AG20443 (cell line): Measurements from ENCODE around the gene CTNNBL1.
A peak's percentile ranks its signal among the peaks of the same experiment; 100 is the strongest.

Experiments used
- DNase-seq: peaks from one replicate; pipeline ENCODE4 v3.0.0; 2012; ENCODE audit warnings: low spot score, mixed read lengths

CTNNBL1 gene

GRCh38 chr20:37880726-37881591, 187.1 kb downstream of the CTNNBL1 start:
- DNase-seq: no peak

- DNase-seq: no peak
These were observed 187.9 kb downstream of the CTNNBL1 start for GRCh38 chr20:37881601-37882343.

GRCh38 chr20:37882961-37883712, 189.3 kb downstream of the CTNNBL1 start:
- no peak for DNase-seq

GRCh38 chr20:37885042-37885441, 191.2 kb downstream of the CTNNBL1 start:
- DNase-seq: no peak

DNA sequence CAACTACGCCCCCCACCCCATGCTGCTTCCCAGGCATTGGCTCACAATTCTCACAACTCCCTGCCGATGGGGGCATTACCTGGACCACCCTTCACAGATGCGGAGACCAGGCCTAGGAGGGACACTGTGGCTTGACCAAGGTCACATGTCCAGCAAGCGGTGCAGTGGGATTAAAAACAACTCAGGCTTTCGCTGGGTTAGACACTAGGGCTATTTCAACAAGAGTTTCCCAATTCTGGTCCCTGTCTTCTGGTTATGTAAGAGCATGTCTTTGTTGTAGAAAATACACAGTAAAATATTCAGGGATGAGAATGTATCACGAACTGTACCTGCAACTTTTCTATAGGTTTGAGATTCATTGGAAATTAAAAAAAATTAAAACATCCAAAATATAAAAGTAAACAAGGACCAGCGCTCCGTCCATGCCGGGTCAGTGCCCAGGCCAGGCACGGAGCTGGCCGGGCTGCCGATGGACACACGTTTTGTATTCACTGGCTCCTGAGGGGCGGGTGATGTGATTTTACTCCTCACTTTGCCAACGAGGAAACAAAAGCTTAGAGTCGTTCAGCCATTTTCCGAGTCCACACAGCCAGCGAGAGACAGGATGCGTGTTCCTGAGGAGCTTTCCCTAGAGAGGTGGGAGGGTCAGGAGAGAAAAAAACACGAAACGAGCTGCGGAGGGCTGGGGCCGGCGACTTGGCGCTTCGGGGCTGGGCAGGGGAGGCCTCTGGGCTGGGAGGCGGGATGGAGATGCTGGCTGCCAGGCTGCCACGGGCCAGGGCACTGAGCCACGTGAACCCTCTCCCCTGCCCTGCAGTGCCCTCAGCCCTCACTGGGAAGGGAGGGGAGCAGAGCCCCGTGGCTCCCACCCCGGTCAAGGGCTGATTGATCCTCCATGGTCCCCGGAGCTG, 192.0 kb downstream of the CTNNBL1 start:
- DNase-seq: no peak

GRCh38 chr20:37886851-37887297, 193.0 kb downstream of the CTNNBL1 start:
- no peak for DNase-seq

DNA sequence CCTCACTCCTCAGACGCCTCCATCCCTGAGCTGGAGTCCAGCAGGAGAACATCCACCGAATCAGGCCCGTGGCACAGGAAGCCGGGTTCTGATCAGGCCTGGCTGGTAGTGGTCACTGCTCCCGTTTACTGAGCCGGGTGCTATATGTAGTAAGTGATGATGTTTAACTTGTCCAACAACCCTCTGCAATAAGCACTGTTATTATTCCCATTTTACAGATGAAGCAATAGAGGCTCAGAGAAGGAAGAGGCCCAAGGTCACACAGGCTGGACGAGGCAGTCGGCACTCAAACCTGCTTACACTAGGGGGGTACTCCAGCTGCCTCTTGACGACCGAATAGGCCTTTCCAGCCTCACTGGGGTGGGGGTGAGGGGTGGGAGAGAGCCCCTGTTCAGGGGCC, 194.8 kb downstream of the CTNNBL1 start:
- no peak for DNase-seq

- no peak for DNase-seq
These were observed 196.3 kb downstream of the CTNNBL1 start for GRCh38 chr20:37890108-37890507.

DNA sequence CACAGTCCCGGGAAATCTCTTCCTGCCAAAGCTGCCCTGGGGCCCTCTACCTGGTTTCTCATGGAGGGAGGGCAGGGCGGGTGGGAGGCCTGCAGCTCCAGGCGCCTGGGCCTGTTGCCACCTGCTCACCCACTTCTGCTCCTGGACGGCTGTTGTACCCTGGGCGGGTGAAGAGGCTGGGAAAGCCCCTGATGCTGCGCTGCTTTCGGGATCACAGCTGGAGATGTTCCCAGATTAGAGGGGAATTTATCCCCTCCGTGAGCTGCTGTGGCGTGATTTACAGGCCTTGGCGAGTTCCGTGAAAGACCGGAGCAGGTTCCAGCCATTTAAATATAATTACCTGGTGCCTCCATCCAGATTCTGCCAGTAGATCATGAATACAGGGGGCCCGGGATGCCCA, 196.8 kb downstream of the CTNNBL1 start:
- DNase-seq: no peak

GRCh38 chr20:37892001-37892400, 198.2 kb downstream of the CTNNBL1 start:
- no peak for DNase-seq

DNA sequence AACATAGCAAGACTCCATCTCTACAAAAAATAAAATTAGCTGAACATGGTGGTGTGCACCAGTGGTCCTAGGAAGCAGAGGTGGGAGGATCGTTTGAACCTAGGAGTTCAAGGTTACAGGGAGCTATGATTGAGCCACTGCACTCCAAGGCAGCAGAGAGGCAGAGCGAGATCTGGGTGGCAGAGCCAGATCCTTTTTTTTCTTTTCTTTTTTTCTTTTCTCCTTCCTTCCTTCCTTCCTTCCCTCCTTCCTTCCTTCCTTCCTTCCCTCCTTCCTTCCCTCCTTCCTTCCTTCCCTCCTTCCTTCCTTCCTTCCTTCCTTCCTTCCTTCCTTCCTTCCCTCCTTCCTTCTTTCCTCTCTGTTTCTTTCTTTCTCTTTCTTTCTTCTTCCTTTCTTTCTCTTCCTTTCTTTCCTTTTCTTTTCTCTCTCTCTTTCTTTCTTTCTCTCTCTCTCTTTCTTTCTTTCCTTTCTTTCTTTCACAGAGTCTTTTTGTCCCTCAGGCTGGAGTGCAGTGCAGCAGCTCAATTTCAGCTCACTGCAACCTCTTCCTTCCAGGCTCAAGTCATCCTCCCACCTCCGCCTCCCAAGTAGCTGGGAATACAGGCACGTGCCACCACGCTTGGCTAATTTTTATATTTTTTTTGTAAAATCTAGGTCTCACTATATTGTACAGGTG, 199.9 kb downstream of the CTNNBL1 start:
- no peak for DNase-seq

DNA sequence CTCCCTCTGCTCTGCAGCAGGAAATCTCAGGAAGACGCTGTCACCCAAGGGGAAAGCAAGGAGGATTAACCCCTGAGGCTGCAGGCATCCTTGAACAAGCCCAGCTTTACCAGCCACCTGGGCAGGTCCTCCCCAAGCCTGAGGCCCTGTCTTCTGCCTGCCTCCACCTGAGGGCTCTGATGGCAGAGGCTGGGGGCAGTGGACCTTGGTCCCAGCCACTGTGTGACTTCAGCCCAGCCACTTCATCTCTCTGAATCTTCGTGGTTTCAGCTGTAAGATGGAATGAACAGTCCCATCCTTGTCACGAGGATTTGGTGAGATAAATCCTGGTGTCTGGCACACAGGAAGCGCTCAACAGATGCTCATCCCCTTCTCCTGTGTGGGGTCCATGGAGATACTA, 200.6 kb downstream of the CTNNBL1 start:
- DNase-seq: no peak

DNA sequence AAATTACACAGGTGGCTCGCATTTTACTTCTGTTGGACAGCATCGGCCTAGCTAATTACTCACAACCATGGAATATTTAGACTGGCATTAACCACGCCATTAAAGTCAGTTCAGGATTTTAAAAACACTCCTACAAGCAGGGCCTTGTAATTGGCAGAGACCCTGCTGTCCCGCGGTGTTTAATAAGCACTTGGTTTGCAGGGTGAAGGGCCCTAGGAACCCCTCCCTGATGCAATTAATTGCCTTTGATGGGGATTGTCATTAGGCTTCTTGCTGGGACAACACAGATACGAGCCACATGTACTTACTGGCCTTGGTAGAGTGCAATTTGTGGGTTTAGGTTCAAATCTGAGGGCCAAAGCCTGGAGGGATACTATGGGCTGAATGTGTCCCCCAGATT, 201.3 kb downstream of the CTNNBL1 start:
- no peak for DNase-seq

DNA sequence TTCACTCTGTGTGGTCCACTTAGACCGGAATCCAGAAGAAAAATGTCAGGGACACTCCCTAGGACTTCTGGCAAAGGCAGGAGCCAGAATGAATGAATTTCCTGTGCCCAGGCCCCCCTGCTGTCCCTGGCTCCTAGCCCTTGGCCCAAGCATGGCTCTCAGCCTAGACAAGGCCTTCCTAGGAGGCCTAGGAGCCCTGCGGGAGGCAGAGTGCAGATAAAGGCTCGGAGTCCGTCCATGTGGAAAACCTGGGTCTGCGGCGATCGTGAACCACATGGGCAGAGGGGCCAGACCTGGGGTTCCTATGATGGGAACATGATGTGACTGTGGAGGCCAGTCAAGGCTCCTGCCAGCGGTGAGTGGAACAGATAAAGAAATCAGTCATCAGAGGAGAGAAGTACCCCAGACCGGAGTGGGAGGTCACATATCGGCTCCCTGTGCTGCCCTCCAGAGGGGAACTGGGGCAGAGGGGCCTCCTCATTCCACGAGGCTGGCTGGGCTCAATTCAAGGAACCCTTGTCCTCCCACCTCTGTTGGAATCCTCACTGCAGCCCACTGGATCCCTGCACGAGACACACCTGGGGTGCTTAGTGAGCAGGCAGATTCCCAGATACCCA, 203.2 kb downstream of the CTNNBL1 start:
- no peak for DNase-seq

- no peak for DNase-seq
These were observed 204.6 kb downstream of the CTNNBL1 start for GRCh38 chr20:37898233-37899104.

GRCh38 chr20:37899105-37900045, 205.5 kb downstream of the CTNNBL1 start:
- DNase-seq: no peak

DNA sequence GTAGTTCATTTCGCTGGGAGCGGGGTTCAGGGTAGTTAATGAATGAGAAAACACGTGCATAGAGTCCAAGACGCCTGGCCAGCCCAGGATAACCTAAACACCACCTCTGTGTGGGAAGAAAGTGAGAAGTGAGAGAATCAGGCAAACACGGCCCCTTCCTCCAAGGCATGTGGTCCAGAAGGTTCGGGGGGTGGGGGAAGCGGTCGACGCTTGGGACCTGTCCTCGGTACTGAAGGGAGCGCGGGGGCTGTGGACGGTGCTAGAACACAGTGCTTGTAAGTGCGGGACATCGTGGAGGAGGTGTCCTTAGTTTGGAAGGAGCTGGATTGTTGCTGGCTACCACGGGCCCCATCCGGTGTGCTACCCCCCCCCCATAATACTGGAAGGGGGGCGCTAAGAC, 207.4 kb downstream of the CTNNBL1 start:
- DNase-seq: peak; percentile 55
